Prostate gland (tissue), 2 donors: ENCODE data around the gene ABCA6. TPM values are rescaled to one million over a fixed set of nuclear protein-coding genes. Genes with fewer than 3 reads are reported as not detected.

Experiments
- DNase-seq: peaks from one replicate; pipeline ENCODE4 v3.0.0-alpha.2; 2019; ENCODE audit warnings: low spot score
- H3K27ac ChIP-seq, 2 donors: fragments of 200-600 bp; sonication (generic); 2 replicates each; pipeline ENCODE4 v1.5.1; 2017 to 2019
- H3K27me3 ChIP-seq: fragments of 200-600 bp; sonication (generic); replicated peaks from 2 replicates; pipeline ENCODE4 v1.5.1; 2019; ENCODE audit not compliant: insufficient read depth
- H3K36me3 ChIP-seq, 2 donors: fragments of 200-600 bp; sonication (generic); 1 replicate in 1 of 2; 2 replicates in 1 of 2; pipeline versions ENCODE4 v1.5.1 to v1.8.1; 2017 to 2019
- H3K4me1 ChIP-seq: fragments of 200-600 bp; sonication (generic); replicated peaks from 2 replicates; pipeline ENCODE4 v1.5.1; 2019
- H3K4me3 ChIP-seq, 2 donors: fragments of 200-600 bp; sonication (generic); 2 replicates each; pipeline ENCODE4 v1.5.1; 2017 to 2019
- H3K9me3 ChIP-seq: fragments of 200-600 bp; sonication (generic); 2 replicates; pipeline ENCODE4 v1.5.1; 2017
- POLR2A ChIP-seq: fragments of 450-650 bp; IDR thresholded peaks from one replicate; pipeline ENCODE4 v1.6.1; 2016; ENCODE audit warnings: antibody characterized with exemption, mild to moderate bottlenecking
- POLR2AphosphoS5 ChIP-seq: sonication (generic); formaldehyde crosslinking; IDR thresholded peaks from one replicate; pipeline ENCODE4 v1.6.1; 2017; ENCODE audit warnings: antibody characterized with exemption
- WGBS: methylation state at CpG from one replicate; pipeline ENCODE4 v1.1.5; 2018; 5-methylcytosine and 5-hydroxymethylcytosine counted together
- intact Hi-C: fragments of 100-400 bp; cut with DNase I; formaldehyde crosslinking; loops from one replicate; pipeline ENCODE4 v1.14.2; 2022
- total RNA-seq, 2 donors: library from RNA; depleted of rRNA; stranded (reverse); fragments of >200 nt; gene quantifications; one replicate each; pipeline ENCODE4 v1.1.0, GENCODE V29; 2016
- TF ChIP-seq, protein P1 (sequence below), 4 experiments: fragments of 200-600 bp in 2 of 4; fragments of 450-650 bp in 2 of 4; sonication (generic) in 2 of 4; IDR thresholded peaks; 1 replicate in 3 of 4; 2 replicates in 1 of 4; pipeline ENCODE4 v1.5.1; 2016 to 2019; ENCODE audit warnings: antibody characterized with exemption in 4 of 4, mild to moderate bottlenecking in 2 of 4, moderate library complexity in 2 of 4

The ABCA6 gene
- total RNA-seq, 2 donors from 2014 or later = 3.2 to 10.1 TPM

DNA sequence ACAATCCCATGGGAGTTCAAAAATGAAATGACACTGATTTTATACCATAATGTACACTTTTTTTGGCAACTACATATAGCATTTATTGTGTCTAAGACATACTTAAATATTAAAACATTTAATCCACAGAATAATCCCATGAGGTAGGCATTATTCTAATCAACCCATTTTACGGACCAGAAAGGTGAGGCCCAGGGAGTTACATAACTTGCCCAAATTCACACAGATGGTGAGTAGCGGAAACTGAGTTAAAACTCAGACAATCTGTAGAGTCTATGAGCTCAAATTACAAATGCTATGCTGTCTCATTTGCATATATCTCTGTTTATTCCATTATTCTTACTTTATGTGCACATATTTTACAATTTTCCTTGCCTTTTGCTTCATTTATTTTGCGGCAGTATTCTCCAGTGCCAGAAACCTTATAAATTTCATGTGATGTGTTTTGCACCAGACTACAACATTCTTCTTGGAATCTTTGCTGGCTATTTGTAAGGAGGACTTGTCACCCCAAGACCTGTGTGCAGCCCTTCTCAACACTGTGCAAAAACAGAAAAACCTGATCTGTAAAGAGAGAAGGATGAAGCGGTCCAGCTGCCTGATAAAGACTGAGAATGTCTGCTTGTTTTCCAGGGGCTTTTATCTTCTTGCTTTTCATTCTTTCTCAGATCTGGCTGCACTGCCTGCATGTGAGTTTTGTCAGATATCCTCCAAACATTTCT is 78.7 kb downstream of the ABCA6 start:
- TF ChIP-seq POLR2AphosphoS5 (no peak), POLR2A (no peak)
- Histone ChIP-seq H3K27ac (no peak overlapping the region), H3K4me1 (no peaks in the 10 kb centered on the region), H3K27me3 (no peaks in the 10 kb centered on the region), H3K36me3 (no peaks in the 10 kb centered on the region), H3K4me3 (no peak overlapping the region), H3K9me3 (no peaks in the 10 kb centered on the region)
- DNase-seq = no peak
- intact Hi-C loops = no loop called here
- WGBS = 67% methylated on average over 4 of the region's 4 CpGs

- no peak overlapping the region for H3K27ac ChIP-seq
- WGBS = 90% methylated on average over 4 of the region's 4 CpGs
Observed at GRCh38 chr17:69061721-69062556, 79.8 kb downstream of the ABCA6 start.

GRCh38 chr17:69060822-69061221 is 80.9 kb downstream of the ABCA6 start, which contains the start of gene ABCA9:
Gene ABCA9, minus strand, starts transcription at chr17:69060927. Its CDS starts 9,801 bp downstream, at chr17:69051126.
- intact Hi-C loops = no loop called here
- no peaks in the 10 kb centered on the region for H3K36me3 ChIP-seq
- 13% methylated on average over 2 of the region's 2 CpGs for WGBS
- no peak within 1 kb of the TSS for H3K4me3 ChIP-seq
- no peak within 1 kb of the TSS for H3K27ac ChIP-seq
- TF ChIP-seq, protein P1, sequence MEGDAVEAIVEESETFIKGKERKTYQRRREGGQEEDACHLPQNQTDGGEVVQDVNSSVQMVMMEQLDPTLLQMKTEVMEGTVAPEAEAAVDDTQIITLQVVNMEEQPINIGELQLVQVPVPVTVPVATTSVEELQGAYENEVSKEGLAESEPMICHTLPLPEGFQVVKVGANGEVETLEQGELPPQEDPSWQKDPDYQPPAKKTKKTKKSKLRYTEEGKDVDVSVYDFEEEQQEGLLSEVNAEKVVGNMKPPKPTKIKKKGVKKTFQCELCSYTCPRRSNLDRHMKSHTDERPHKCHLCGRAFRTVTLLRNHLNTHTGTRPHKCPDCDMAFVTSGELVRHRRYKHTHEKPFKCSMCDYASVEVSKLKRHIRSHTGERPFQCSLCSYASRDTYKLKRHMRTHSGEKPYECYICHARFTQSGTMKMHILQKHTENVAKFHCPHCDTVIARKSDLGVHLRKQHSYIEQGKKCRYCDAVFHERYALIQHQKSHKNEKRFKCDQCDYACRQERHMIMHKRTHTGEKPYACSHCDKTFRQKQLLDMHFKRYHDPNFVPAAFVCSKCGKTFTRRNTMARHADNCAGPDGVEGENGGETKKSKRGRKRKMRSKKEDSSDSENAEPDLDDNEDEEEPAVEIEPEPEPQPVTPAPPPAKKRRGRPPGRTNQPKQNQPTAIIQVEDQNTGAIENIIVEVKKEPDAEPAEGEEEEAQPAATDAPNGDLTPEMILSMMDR (IDR thresholded peaks at IDR 0.05) = no peak
- TF ChIP-seq POLR2A = no peak
- TF ChIP-seq POLR2AphosphoS5 = no peak
- no peak for DNase-seq
- no peaks in the 10 kb centered on the region for H3K27me3 ChIP-seq
- no peaks in the 10 kb centered on the region for H3K4me1 ChIP-seq
- H3K9me3 ChIP-seq = no peaks in the 10 kb centered on the region

More at GRCh38 chr17:69061721-69062556, 79.8 kb downstream of the ABCA6 start:
- no peak overlapping the region for H3K4me3 ChIP-seq
- no peak for DNase-seq
- H3K4me1 ChIP-seq = no peaks in the 10 kb centered on the region
- intact Hi-C loops = no loop called here
- TF ChIP-seq, protein P1 (IDR thresholded peaks at IDR 0.05) = no peak
- TF ChIP-seq POLR2A (no peak), POLR2AphosphoS5 (no peak)
- H3K9me3 ChIP-seq = no peaks in the 10 kb centered on the region
- no peaks in the 10 kb centered on the region for H3K27me3 ChIP-seq
- H3K36me3 ChIP-seq = no peaks in the 10 kb centered on the region

GRCh38 chr17:69059458-69060175 is 82.1 kb downstream of the ABCA6 start:
- no peak for TF ChIP-seq POLR2A
- no peak for TF ChIP-seq POLR2AphosphoS5
- TF ChIP-seq, protein P1 (IDR thresholded peaks at IDR 0.05) = no peak
- no peak overlapping the region for H3K4me3 ChIP-seq
- no peaks in the 10 kb centered on the region for H3K36me3 ChIP-seq
- intact Hi-C loops = no loop called here
- no peaks in the 10 kb centered on the region for H3K9me3 ChIP-seq
- H3K27me3 ChIP-seq = no peaks in the 10 kb centered on the region
- no peaks in the 10 kb centered on the region for H3K4me1 ChIP-seq
- 44% methylated on average over 7 of the region's 7 CpGs for WGBS
- no peak for DNase-seq
- H3K27ac ChIP-seq = no peak overlapping the region

GRCh38 chr17:69058165-69058564 is 83.5 kb downstream of the ABCA6 start:
- Histone ChIP-seq H3K27ac (no peak overlapping the region), H3K36me3 (no peaks in the 10 kb centered on the region), H3K4me3 (no peak overlapping the region), H3K9me3 (no peaks in the 10 kb centered on the region), H3K4me1 (no peaks in the 10 kb centered on the region), H3K27me3 (no peaks in the 10 kb centered on the region)
- DNase-seq = no peak
- intact Hi-C loops = no loop called here
- TF ChIP-seq, protein P1 (IDR thresholded peaks at IDR 0.05) = no peak
- no peak for TF ChIP-seq POLR2AphosphoS5
- no peak for TF ChIP-seq POLR2A
- WGBS = 82% methylated on average over 1 of the region's 1 CpG
